H1 (cell line): ENCODE measurements around the gene IGFBP4. TPM values are rescaled to one million over a fixed set of nuclear protein-coding genes. Genes with fewer than 3 reads are reported as not detected.

Source experiments
- CTCF ChIA-PET: fragments of 300-600 bp; sonication (Branson Sonifier 250); formaldehyde crosslinking; loops from one replicate; lab custom pipeline; 2021; ENCODE audit not compliant: partially characterized antibody; lab: Charles Lee
- POLR2A ChIA-PET: fragments of 300-600 bp; sonication (Branson Sonifier 250); formaldehyde crosslinking; loops from one replicate; lab custom pipeline; 2021; ENCODE audit warnings: inconsistent platforms; ENCODE audit not compliant: partially characterized antibody; lab: Charles Lee
- DNase-seq, 2 experiments: peaks; one replicate each; pipeline versions ENCODE4 v3.0.0 to v3.0.0-alpha.2; 2010 to 2022; ENCODE audit warnings: low spot score in 2 of 2, low read depth in 1 of 2, mixed read lengths in 1 of 2
- FAIRE-seq: peaks from 2 replicates; lab custom pipeline; 2011; peaks lifted over from hg19 to GRCh38; lab: Jason Lieb, UNC
- H2AFZ ChIP-seq: 2 replicates; pipeline ENCODE4 v1.8.1; 2012; ENCODE audit warnings: low read length, inconsistent platforms
- H2AK5ac ChIP-seq: 2 replicates; pipeline ENCODE4 v1.6.1; 2013; ENCODE audit warnings: low read depth, low read length
- H2BK120ac ChIP-seq: replicated peaks from 2 replicates; pipeline ENCODE3; 2013; ENCODE audit warnings: low read depth, low read length, inconsistent platforms
- H2BK12ac ChIP-seq: 2 replicates; pipeline ENCODE4 v1.6.1; 2013; ENCODE audit warnings: low read depth, low read length
- H2BK15ac ChIP-seq: 2 replicates; pipeline ENCODE4 v1.6.1; 2013; ENCODE audit warnings: low read length
- H2BK20ac ChIP-seq: 2 replicates; pipeline ENCODE4 v1.6.1; 2013; ENCODE audit warnings: low read length
- H2BK5ac ChIP-seq: 2 replicates; pipeline ENCODE4 v1.6.1; 2013; ENCODE audit warnings: low read depth, low read length
- H3K14ac ChIP-seq: 2 replicates; pipeline ENCODE4 v1.6.1; 2013; ENCODE audit warnings: inconsistent platforms; ENCODE audit not compliant: insufficient read length
- H3K18ac ChIP-seq: 2 replicates; pipeline ENCODE4 v1.6.1; 2013; ENCODE audit warnings: low read length; ENCODE audit errors: extremely low read depth
- H3K23ac ChIP-seq: 2 replicates; pipeline ENCODE4 v1.6.1; 2013; ENCODE audit warnings: inconsistent platforms; ENCODE audit not compliant: insufficient read length
- H3K23me2 ChIP-seq: 2 replicates; pipeline ENCODE4 v1.6.1; 2013; ENCODE audit warnings: low read depth, low read length
- H3K27ac ChIP-seq: 2 replicates; pipeline ENCODE4 v1.6.1; 2011; ENCODE audit warnings: low read depth, low read length, inconsistent platforms
- H3K27me3 ChIP-seq, 4 experiments: replicated peaks in 1 of 4; 1 replicate in 1 of 4; 2 replicates in 3 of 4; pipeline versions ENCODE4 v1.6.1 to v1.8.1; 2011 to 2013; ENCODE audit warnings: low read length in 3 of 4, mild to moderate bottlenecking in 3 of 4, inconsistent platforms in 2 of 4, mixed read lengths in 2 of 4, moderate library complexity in 1 of 4; ENCODE audit not compliant: control insufficient read depth in 3 of 4, insufficient read depth in 3 of 4; ENCODE audit errors: extremely low read depth in 1 of 4
- H3K36me3 ChIP-seq, 4 experiments: 2 replicates each; pipeline versions ENCODE4 v1.6.1 to v1.8.1; 2011 to 2013; ENCODE audit warnings: mild to moderate bottlenecking in 4 of 4, low read length in 3 of 4, moderate library complexity in 2 of 4, control low read depth in 1 of 4, inconsistent platforms in 1 of 4; ENCODE audit not compliant: insufficient read depth in 4 of 4, control insufficient read depth in 2 of 4
- H3K4ac ChIP-seq: replicated peaks from 2 replicates; pipeline ENCODE3; 2013; ENCODE audit warnings: low read length, low read depth, mixed read lengths, inconsistent platforms; ENCODE audit not compliant: insufficient read length
- H3K4me1 ChIP-seq, 4 experiments: replicated peaks in 1 of 4; 1 replicate in 1 of 4; 2 replicates in 3 of 4; pipeline versions ENCODE4 v1.6.1 to v1.8.1; 2011 to 2013; ENCODE audit warnings: low read length in 3 of 4, inconsistent platforms in 2 of 4, mixed read lengths in 1 of 4; ENCODE audit not compliant: insufficient read depth in 4 of 4, control insufficient read depth in 3 of 4
- H3K4me2 ChIP-seq, 2 experiments: 2 replicates each; pipeline versions ENCODE4 v1.6.1 to v1.8.1; 2011 to 2013; ENCODE audit warnings: low read depth in 2 of 2, low read length in 2 of 2, control low read depth in 1 of 2, inconsistent platforms in 1 of 2, mild to moderate bottlenecking in 1 of 2; ENCODE audit not compliant: insufficient read depth in 1 of 2
- H3K4me3 ChIP-seq, 4 experiments: fragments of 200-600, 300-600 bp in 1 of 4; sonication (generic), shearing (Covaris generic), sonication (Bioruptor Twin) in 1 of 4; 2 replicates each; pipeline versions ENCODE4 v1.5.1 to v1.8.1; 2011 to 2016; ENCODE audit warnings: low read length in 4 of 4, low read depth in 3 of 4, control low read depth in 2 of 4, inconsistent platforms in 2 of 4, mild to moderate bottlenecking in 2 of 4, mixed read lengths in 1 of 4, moderate library complexity in 1 of 4; ENCODE audit not compliant: insufficient read depth in 2 of 4; ENCODE audit errors: extremely low read depth in 1 of 4
- H3K56ac ChIP-seq: replicated peaks from 2 replicates; pipeline ENCODE3; 2013; ENCODE audit warnings: low read depth, mild to moderate bottlenecking, mixed read lengths, low read length, inconsistent platforms; ENCODE audit not compliant: insufficient read length
- H3K79me1 ChIP-seq: 2 replicates; pipeline ENCODE4 v1.6.1; 2013; ENCODE audit warnings: low read depth, low read length, control low read depth
- H3K79me2 ChIP-seq, 2 experiments: 2 replicates each; pipeline versions ENCODE4 v1.6.1 to v1.8.1; 2012 to 2013; ENCODE audit warnings: low read length in 2 of 2, mild to moderate bottlenecking in 2 of 2, inconsistent platforms in 1 of 2; ENCODE audit not compliant: insufficient read depth in 2 of 2, control insufficient read depth in 1 of 2
- H3K9ac ChIP-seq, 4 experiments: replicated peaks in 1 of 4; 1 replicate in 1 of 4; 2 replicates in 3 of 4; pipeline versions ENCODE4 v1.6.1 to v1.8.1; 2011 to 2013; ENCODE audit warnings: low read depth in 3 of 4, low read length in 3 of 4, control low read depth in 2 of 4, mild to moderate bottlenecking in 2 of 4, moderate library complexity in 2 of 4, inconsistent platforms in 1 of 4; ENCODE audit errors: extremely low read depth in 1 of 4
- H3K9me3 ChIP-seq, 2 experiments: 2 replicates each; pipeline versions ENCODE4 v1.6.1 to v1.8.1; 2012 to 2013; ENCODE audit warnings: mild to moderate bottlenecking in 2 of 2, moderate library complexity in 2 of 2, control low read depth in 1 of 2, inconsistent platforms in 1 of 2, low read depth in 1 of 2, low read length in 1 of 2, mixed read lengths in 1 of 2; ENCODE audit not compliant: insufficient read depth in 2 of 2
- H4K20me1 ChIP-seq, 2 experiments: replicated peaks in 1 of 2; 2 replicates each; pipeline versions ENCODE3 to v1.8.1; 2011 to 2013; ENCODE audit warnings: inconsistent platforms in 2 of 2, low read length in 2 of 2, mild to moderate bottlenecking in 1 of 2; ENCODE audit not compliant: insufficient read depth in 2 of 2, control insufficient read depth in 1 of 2
- H4K5ac ChIP-seq: 2 replicates; pipeline ENCODE4 v1.6.1; 2013; ENCODE audit warnings: low read length, low read depth, mixed read lengths, inconsistent platforms; ENCODE audit not compliant: insufficient read length
- H4K8ac ChIP-seq: 2 replicates; pipeline ENCODE4 v1.8.0; 2013; ENCODE audit warnings: mild to moderate bottlenecking, moderate library complexity, low read length, inconsistent platforms; ENCODE audit not compliant: insufficient read depth; ENCODE audit errors: extremely low read depth
- H4K91ac ChIP-seq: replicated peaks from 2 replicates; pipeline ENCODE3; 2013; ENCODE audit warnings: low read length, mixed read lengths, inconsistent platforms; ENCODE audit not compliant: insufficient read length
- BCL11A ChIP-seq, 2 experiments: IDR thresholded peaks; one replicate each; pipeline ENCODE4 v1.6.1; 2011; ENCODE audit warnings: low read depth in 2 of 2, low read length in 2 of 2, mild to moderate bottlenecking in 2 of 2
- CEBPB ChIP-seq: IDR thresholded peaks from 2 replicates; pipeline ENCODE4 v1.6.1; 2012; ENCODE audit warnings: low read depth, low read length
- EGR1 ChIP-seq: IDR thresholded peaks from 2 replicates; pipeline ENCODE4 v1.6.1; 2011; ENCODE audit warnings: low read depth, low read length, borderline replicate concordance
- EP300 ChIP-seq, 2 experiments: IDR thresholded peaks; 1 replicate in 1 of 2; 2 replicates in 1 of 2; pipeline ENCODE4 v1.6.1; 2011 to 2012; ENCODE audit warnings: low read depth in 2 of 2, low read length in 2 of 2, mild to moderate bottlenecking in 2 of 2, borderline replicate concordance in 1 of 2, inconsistent platforms in 1 of 2, moderate library complexity in 1 of 2
- FOSL1 ChIP-seq: IDR thresholded peaks from 2 replicates; pipeline ENCODE4 v1.6.1; 2011; ENCODE audit warnings: mild to moderate bottlenecking, low read depth, low read length, moderate library complexity; ENCODE audit not compliant: insufficient read depth
- PHF8 ChIP-seq: fragments of 200-600 bp; sonication (generic); conservative IDR thresholded peaks from 2 replicates; pipeline ENCODE4 v1.7.1; 2012; ENCODE audit warnings: low read depth, mild to moderate bottlenecking, inconsistent platforms, low read length, moderate library complexity
- POLR2A ChIP-seq, 2 experiments: IDR thresholded peaks; 1 replicate in 1 of 2; 2 replicates in 1 of 2; pipeline ENCODE4 v1.6.1; 2011; ENCODE audit warnings: low read depth in 2 of 2, low read length in 2 of 2, mild to moderate bottlenecking in 2 of 2; ENCODE audit errors: control extremely low read depth in 1 of 2
- POLR2AphosphoS5 ChIP-seq: IDR thresholded peaks from 2 replicates; pipeline ENCODE4 v1.6.1; 2011; ENCODE audit warnings: low read depth, low read length
- SAP30 ChIP-seq: fragments of 300-600 bp; sonication (generic); IDR thresholded peaks from 2 replicates; pipeline ENCODE4 v1.7.1; 2012; ENCODE audit warnings: low read length, moderate library complexity, mild to moderate bottlenecking, inconsistent platforms; ENCODE audit not compliant: insufficient read depth, insufficient replicate concordance
- SIX5 ChIP-seq: IDR thresholded peaks from 2 replicates; pipeline ENCODE4 v1.6.1; 2011; ENCODE audit warnings: mild to moderate bottlenecking, low read depth, low read length
- SP2 ChIP-seq: IDR thresholded peaks from 2 replicates; pipeline ENCODE4 v1.6.1; 2012; ENCODE audit warnings: mild to moderate bottlenecking, low read length, inconsistent platforms
- TBP ChIP-seq: IDR thresholded peaks from 2 replicates; pipeline ENCODE4 v1.6.1; 2011; ENCODE audit warnings: low read depth, low read length, improper control_type of control experiment
- WGBS, 2 experiments: shearing (Covaris generic) in 1 of 2; methylation state at CpG; one replicate each; pipeline versions ENCODE4 v1.1.6 to v1.1.7; 2013 to 2015; ENCODE audit warnings: low lambda C conversion rate in 2 of 2, mixed read lengths in 2 of 2, inconsistent platforms in 1 of 2, low coverage in 1 of 2, missing lambda C conversion rate in 1 of 2; ENCODE audit not compliant: insufficient replicate concordance in 2 of 2, insufficient coverage in 1 of 2, insufficient read length in 1 of 2; ENCODE audit errors: extremely low coverage in 1 of 2, missing lambda C conversion rate in 1 of 2; 5-methylcytosine and 5-hydroxymethylcytosine counted together
- polyA plus RNA-seq, 7 experiments: library from polyadenylated mRNA; depleted of rRNA in 3 of 7; stranded (reverse) in 5 of 7; unstranded in 2 of 7; fragments of >200 nt in 5 of 7; fragments of 200-250 nt in 2 of 7; gene quantifications; 1 replicate in 5 of 7; 2 replicates in 1 of 7; 4 replicates in 1 of 7; pipeline versions ENCODE4 v1.2.1 to v1.2.3, GENCODE V29; 2011 to 2013; ENCODE audit warnings: missing spikeins in 2 of 7, mixed read lengths in 2 of 7
- total RNA-seq: library from RNA; stranded (reverse); fragmentation: NEBNext Ultra II Directional; extraction: Animal tissue kit (Norgen Biotek cat#: 25700); gene quantifications from 2 replicates; pipeline ENCODE4 v1.2.1, GENCODE V29; 2021

Gene IGFBP4
- total and polyA plus RNA-seq, 2 of the 8 experiments (the other 6 are each of a cell fraction or from before 2014, with no cell fraction given) = 85.5 to 105 TPM

GRCh38 chr17:40425741-40426140, 17.5 kb upstream of the IGFBP4 start:
- Histone ChIP-seq H3K56ac (no peak overlapping the region), H3K27ac (no peak overlapping the region), H3K4me3 (no peak overlapping the region), H3K36me3 (no peaks in the 10 kb centered on the region), H2BK15ac (no peak overlapping the region), H2BK5ac (no peak overlapping the region), H3K4ac (no peak overlapping the region), H3K9me3 (no peaks in the 10 kb centered on the region), H2BK12ac (peak overlapping the region; percentile 35; the same call in 1 of the 2 replicates), H3K18ac (0 out of 2 replicates have a peak overlapping the region, but pooled peaks have one; percentile 25), H2BK120ac (no peak overlapping the region), H3K4me2 (no peak overlapping the region; a peak in 1 of 4 replicates), H4K5ac (no peak overlapping the region), H2BK20ac (0 out of 2 replicates have a peak overlapping the region, but pooled peaks have one; percentile 64), H3K9ac (no peak overlapping the region), H3K79me2 (no peaks in the 10 kb centered on the region), H4K8ac (no peak overlapping the region), H2AK5ac (no peak overlapping the region), H4K20me1 (no peaks in the 10 kb centered on the region), H2AFZ (no peak overlapping the region; the same call in 1 of the 2 replicates), H4K91ac (no peak overlapping the region), H3K14ac (no peak overlapping the region), H3K79me1 (no peaks in the 10 kb centered on the region), H3K27me3 (no peaks in the 10 kb centered on the region), H3K23me2 (no peaks in the 10 kb centered on the region), H3K23ac (no peak overlapping the region), H3K4me1 (peaks cover 3 to 15% (median 8%) of the 10 kb centered on the region in 4 experiments)
- no peak for FAIRE-seq
- DNase-seq = no peak
- WGBS, 2 experiments = 74% methylated on average over 4 of the region's 4 CpGs; no CpG with 5 or more reads in 1 of the 2 experiments
- POLR2A ChIA-PET = interaction anchor here (2.1 kb wide), 1 partner anchor 33 kb away, joined by 5 read pairs; no protein-coding TSS in a partner anchor
- CTCF ChIA-PET = interaction anchor here (0.8 to 6.0 kb wide), 11 partner anchors 9 to 134 kb away, joined by 3 to 50 read pairs (median 5); partner anchors contain the start of gene TOP2A
- TF ChIP-seq POLR2AphosphoS5 (no peak), FOSL1 (no peak), EGR1 (no peak), CEBPB (no peak), TBP (no peak), EP300 (IDR thresholded peaks at IDR 0.05; ENCODE audit: borderline replicate concordance in 1 of 2, low read depth in 2 of 2, low read length in 2 of 2) (no peak), SP2 (no peak), SAP30 (no peak), SIX5 (no peak), POLR2A (IDR thresholded peaks at IDR 0.05; ENCODE audit: control extremely low read depth in 1 of 2, low read depth in 2 of 2, low read length in 2 of 2) (no peak), PHF8 (no peak), BCL11A (IDR thresholded peaks at IDR 0.05; ENCODE audit: low read depth in 2 of 2, low read length in 2 of 2) (no peak)
